Astrocyte of the spinal cord (primary cell): ENCODE data around the gene PFDN2.
A peak's percentile ranks its signal among the peaks of the same experiment; 100 is the strongest.

Experiments
- DNase-seq: peaks from one replicate; pipeline ENCODE4 v3.0.0; 2011; ENCODE audit warnings: low read depth, low spot score
- H3K4me3 ChIP-seq: 2 replicates; pipeline ENCODE4 v1.5.1; 2011; ENCODE audit warnings: low read depth, mild to moderate bottlenecking, low read length, moderate library complexity
- in situ Hi-C: cut with HindIII; loops from 2 replicates; pipeline ENCODE4 v1.10.0; 2017; ENCODE audit warnings: low sequenced_read_pairs
- TF ChIP-seq, protein P1 (sequence below): IDR thresholded peaks from 2 replicates; pipeline ENCODE4 v1.5.1; 2012; ENCODE audit warnings: low read depth, mild to moderate bottlenecking, low read length, inconsistent platforms

The PFDN2 gene

DNA sequence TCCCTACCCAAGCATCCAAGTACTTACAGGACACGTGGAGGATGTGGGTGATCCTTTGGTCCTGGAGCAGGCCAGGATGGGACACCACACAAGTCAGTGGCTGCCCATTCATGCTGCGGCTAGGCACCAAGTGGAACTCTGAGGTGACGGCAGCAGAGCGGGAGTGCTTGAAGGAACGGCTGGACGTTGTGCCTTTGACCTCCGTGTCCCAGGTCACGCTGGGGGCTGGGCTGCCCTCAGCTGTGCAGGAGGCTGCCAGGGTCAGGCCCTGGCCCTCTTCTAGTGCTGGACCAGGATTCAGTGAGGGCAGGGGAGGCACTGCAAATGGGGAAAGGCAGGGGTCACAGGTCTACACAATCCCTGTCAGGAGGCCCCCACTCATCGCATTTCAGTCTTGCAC, 40.4 kb downstream of the PFDN2 start:
- no peak for DNase-seq
- TF ChIP-seq, protein P1, sequence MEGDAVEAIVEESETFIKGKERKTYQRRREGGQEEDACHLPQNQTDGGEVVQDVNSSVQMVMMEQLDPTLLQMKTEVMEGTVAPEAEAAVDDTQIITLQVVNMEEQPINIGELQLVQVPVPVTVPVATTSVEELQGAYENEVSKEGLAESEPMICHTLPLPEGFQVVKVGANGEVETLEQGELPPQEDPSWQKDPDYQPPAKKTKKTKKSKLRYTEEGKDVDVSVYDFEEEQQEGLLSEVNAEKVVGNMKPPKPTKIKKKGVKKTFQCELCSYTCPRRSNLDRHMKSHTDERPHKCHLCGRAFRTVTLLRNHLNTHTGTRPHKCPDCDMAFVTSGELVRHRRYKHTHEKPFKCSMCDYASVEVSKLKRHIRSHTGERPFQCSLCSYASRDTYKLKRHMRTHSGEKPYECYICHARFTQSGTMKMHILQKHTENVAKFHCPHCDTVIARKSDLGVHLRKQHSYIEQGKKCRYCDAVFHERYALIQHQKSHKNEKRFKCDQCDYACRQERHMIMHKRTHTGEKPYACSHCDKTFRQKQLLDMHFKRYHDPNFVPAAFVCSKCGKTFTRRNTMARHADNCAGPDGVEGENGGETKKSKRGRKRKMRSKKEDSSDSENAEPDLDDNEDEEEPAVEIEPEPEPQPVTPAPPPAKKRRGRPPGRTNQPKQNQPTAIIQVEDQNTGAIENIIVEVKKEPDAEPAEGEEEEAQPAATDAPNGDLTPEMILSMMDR = no peak
- in situ Hi-C loops = no loop called here
- no peak overlapping the region for H3K4me3 ChIP-seq

DNA sequence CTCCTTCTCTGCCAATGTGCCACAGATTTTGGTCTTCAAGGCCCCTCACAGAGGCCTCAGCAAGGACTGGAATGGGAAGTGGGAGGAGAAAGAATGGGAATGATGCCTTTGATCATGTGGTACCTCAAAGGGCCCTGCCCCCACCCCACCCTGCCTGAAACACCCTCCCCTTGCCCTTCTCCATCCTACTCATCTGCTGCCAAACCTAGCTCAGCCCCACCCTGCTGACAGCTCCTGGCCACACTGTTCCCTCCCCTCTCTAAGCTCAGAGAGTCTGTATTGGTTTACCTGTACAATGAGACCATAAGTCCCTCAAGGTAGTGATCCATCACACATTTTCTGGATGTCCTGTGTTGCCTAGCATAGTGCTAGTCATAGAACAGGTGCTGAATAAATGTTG, 41.4 kb downstream of the PFDN2 start:
- TF ChIP-seq, protein P1 = no peak
- DNase-seq = no peak
- in situ Hi-C loops = no loop called here
- H3K4me3 ChIP-seq = no peak overlapping the region

DNA sequence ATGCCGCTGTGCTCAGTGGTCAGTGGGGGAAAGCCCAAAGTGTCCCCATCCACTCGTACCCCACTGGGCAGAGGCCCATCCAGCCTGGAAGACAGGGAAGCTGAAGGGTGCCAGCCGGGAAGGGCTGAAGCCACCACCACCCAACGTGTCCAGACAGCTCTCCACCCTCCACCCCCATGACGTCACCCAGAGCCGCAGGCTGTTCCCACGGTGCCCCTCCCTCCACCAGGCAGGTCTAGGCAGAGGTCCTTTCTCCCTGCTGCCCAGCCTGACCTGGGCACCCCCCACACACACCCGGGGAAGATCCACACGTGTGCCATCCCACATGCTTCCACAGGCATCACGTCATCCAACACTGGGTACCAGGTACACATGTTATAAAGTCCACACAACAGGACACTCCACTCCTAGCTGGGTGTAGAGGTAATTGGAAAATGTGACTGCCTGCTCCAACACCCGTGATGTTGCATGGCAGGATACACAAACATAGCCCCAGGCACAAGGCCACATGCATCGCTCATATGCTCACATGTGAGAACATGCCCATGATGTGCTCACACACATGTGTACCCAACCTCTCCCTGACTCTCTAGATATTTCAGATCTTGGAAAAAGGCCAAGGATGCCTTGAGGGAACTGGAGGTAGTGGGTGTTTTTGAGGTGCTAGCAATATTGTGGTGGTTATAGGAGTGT, 43.0 kb downstream of the PFDN2 start:
- no peak overlapping the region for H3K4me3 ChIP-seq
- in situ Hi-C loops = no loop called here
- TF ChIP-seq, protein P1 = no peak
- DNase-seq = no peak

DNA sequence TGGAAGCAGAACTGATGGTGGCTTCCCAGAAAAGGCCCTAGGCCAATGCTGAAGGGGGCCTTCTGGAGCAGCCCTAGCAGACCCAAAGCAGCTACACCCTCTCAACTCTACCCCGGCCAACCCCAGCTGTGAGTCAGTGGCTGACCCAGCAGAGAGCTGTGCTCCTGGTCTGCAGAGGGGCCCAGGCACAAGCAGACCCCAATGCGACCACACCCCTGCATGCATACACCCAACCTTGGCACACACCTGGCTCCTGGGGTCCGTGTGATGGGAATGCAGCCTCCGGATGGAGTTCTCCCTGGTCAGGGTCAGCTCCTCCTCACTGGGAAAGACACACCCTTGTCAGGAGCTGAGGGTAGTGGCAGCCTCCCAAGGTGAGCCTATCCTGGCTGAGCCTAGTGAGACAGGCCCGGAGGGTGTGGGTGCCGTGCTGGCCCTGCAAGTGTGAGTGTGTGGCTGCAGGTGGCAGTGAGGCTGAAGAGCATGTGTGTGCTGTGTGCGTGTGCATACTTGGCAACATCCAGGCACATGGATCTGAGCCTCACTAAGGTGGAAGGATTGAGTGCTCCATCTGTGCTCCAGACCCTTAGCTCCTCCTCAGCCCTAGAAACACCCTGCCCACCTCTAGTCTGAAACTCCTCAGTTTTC, 44.2 kb downstream of the PFDN2 start:
- H3K4me3 ChIP-seq = no peak overlapping the region
- TF ChIP-seq, protein P1 = no peak
- DNase-seq = no peak
- in situ Hi-C loops = no loop called here

DNA sequence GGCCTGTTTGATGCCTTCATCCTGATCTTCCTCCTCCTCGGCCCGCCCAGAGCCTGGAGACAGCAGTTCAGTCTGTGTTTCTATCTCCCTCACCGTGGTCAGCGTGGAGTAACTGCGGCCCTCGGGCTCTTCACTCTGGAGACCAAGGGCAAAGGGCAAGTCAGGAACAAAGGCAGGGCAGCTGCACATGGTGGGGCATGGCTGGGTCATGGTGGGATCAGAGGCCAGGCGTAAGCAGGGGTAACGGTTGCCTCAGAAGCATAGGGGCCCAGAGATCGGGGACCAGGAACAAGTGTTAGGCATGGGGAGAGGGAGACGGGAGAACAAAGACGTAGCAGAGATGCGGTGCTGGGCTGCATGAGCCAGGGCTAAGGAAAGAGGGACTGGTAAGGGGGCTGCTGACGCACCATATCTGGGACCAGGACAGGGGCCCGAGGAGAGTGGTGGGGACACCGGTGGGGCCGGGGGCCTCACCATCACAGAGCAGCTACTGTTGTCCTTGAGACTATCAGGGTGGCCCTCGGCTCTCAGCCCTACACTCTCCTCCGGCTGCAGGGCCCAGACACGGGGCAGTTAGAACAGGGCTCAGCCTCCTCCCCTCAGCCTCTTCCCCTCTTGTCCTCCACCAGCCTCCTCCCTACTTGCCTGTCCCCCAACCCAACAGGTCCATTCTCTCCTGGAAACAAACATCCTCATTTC, 44.9 kb downstream of the PFDN2 start:
- in situ Hi-C loops = no loop called here
- TF ChIP-seq, protein P1 = no peak
- H3K4me3 ChIP-seq = no peak overlapping the region
- DNase-seq = no peak

DNA sequence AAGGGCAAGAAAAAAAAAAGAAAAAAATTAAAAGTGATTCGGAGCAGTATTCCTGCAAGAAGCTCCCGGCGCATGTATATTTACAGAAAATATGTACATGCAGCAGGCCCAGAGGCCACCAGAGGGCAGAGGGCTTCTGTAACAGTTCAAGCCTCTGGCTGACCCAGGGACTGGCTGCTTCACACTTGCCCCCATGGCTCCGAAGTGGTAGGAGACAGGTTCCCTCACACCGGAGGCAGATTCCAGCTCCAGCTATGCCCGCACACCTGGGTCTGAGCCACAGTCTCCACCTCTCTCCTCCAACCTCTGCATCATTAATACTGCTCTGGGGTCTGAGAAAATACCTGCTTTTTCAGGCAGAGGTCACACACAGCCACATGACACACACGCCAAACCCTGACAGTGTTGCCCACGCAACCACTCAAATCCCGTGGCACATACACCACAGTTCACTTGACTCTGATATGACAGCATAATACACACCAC, 45.9 kb downstream of the PFDN2 start:
- H3K4me3 ChIP-seq = no peak overlapping the region
- TF ChIP-seq, protein P1 = peak; percentile 54
- peak; percentile 21 for DNase-seq
- in situ Hi-C loops = no loop called here
